Neuronal stem cell (in vitro differentiated cells): ENCODE measurements around the gene ZNF496.
"Not testable (repeated sequence)": the region's sequence is repeated elsewhere in the genome, so short reads cannot be mapped to it uniquely, and the experiment has no call there.

Source experiments
- DNase-seq: peaks from one replicate; pipeline ENCODE4 v3.0.0-alpha.2; 2013; ENCODE audit warnings: low spot score
- H2AFZ ChIP-seq: one replicate; pipeline ENCODE4 v1.6.1; 2013; ENCODE audit warnings: mild to moderate bottlenecking, low read length, inconsistent platforms
- H2AK5ac ChIP-seq: 2 replicates; pipeline ENCODE4 v1.6.1; 2013; ENCODE audit warnings: low read depth, mild to moderate bottlenecking, inconsistent platforms, low read length, moderate library complexity, mixed read lengths
- H2BK120ac ChIP-seq: 2 replicates; pipeline ENCODE4 v1.6.1; 2013; ENCODE audit warnings: low read depth, mild to moderate bottlenecking, inconsistent platforms, low read length, moderate library complexity, mixed read lengths
- H2BK12ac ChIP-seq: one replicate; pipeline ENCODE4 v1.6.1; 2013; ENCODE audit warnings: low read length, inconsistent platforms
- H2BK15ac ChIP-seq: 2 replicates; pipeline ENCODE4 v1.6.1; 2013; ENCODE audit warnings: mild to moderate bottlenecking, low read length, inconsistent platforms, mixed read lengths
- H2BK5ac ChIP-seq: one replicate; pipeline ENCODE4 v1.6.1; 2013; ENCODE audit warnings: inconsistent platforms, mild to moderate bottlenecking, low read length, moderate library complexity
- H3K14ac ChIP-seq: one replicate; pipeline ENCODE4 v1.6.1; 2013; ENCODE audit warnings: low read length, inconsistent platforms
- H3K18ac ChIP-seq: 2 replicates; pipeline ENCODE4 v1.6.1; 2013; ENCODE audit warnings: low read length, inconsistent platforms
- H3K23ac ChIP-seq: 2 replicates; pipeline ENCODE4 v1.6.1; 2013; ENCODE audit warnings: low read depth, mild to moderate bottlenecking, mixed read lengths, low read length, inconsistent platforms; ENCODE audit not compliant: poor library complexity
- H3K27ac ChIP-seq: replicated peaks from 3 replicates; pipeline ENCODE4 v1.5.1; 2013; ENCODE audit warnings: low read length, inconsistent platforms
- H3K27me3 ChIP-seq, 3 experiments: 2 replicates each; pipeline ENCODE4 v1.6.1; 2013; ENCODE audit warnings: low read length in 3 of 3, mild to moderate bottlenecking in 2 of 3, inconsistent platforms in 1 of 3, low read depth in 1 of 3, mixed read lengths in 1 of 3, moderate library complexity in 1 of 3; ENCODE audit not compliant: control insufficient read depth in 3 of 3, insufficient read depth in 3 of 3
- H3K36me3 ChIP-seq, 2 donors: replicated peaks in 1 of 2; 2 replicates each; pipeline ENCODE4 v1.6.1; 2013; ENCODE audit warnings: low read length in 2 of 2; ENCODE audit not compliant: control insufficient read depth in 2 of 2, insufficient read depth in 2 of 2
- H3K4ac ChIP-seq: 2 replicates; pipeline ENCODE4 v1.6.1; 2013; ENCODE audit warnings: inconsistent platforms, mild to moderate bottlenecking, low read length, moderate library complexity
- H3K4me1 ChIP-seq, 2 donors: 1 replicate in 1 of 2; 2 replicates in 1 of 2; pipeline ENCODE4 v1.6.1; 2013; ENCODE audit warnings: low read length in 2 of 2, low read depth in 1 of 2; ENCODE audit not compliant: control insufficient read depth in 2 of 2, insufficient read depth in 1 of 2
- H3K4me2 ChIP-seq: one replicate; pipeline ENCODE4 v1.6.1; 2013; ENCODE audit warnings: mild to moderate bottlenecking, low read length, inconsistent platforms; ENCODE audit not compliant: insufficient read depth, poor library complexity, severe bottlenecking
- H3K4me3 ChIP-seq, 2 donors: 2 replicates each; pipeline ENCODE4 v1.5.1; 2013; ENCODE audit warnings: low read length in 2 of 2, mild to moderate bottlenecking in 2 of 2, inconsistent platforms in 1 of 2, moderate library complexity in 1 of 2
- H3K79me1 ChIP-seq: one replicate; pipeline ENCODE4 v1.6.1; 2013; ENCODE audit warnings: low read depth, mild to moderate bottlenecking, inconsistent platforms, low read length, moderate library complexity
- H3K9ac ChIP-seq: one replicate; pipeline ENCODE4 v1.6.1; 2013; ENCODE audit warnings: mild to moderate bottlenecking, low read depth, low read length, inconsistent platforms; ENCODE audit not compliant: poor library complexity
- H3K9me3 ChIP-seq, 2 donors: replicated peaks in 1 of 2; 2 replicates each; pipeline versions ENCODE3 to v1.6.1; 2013; ENCODE audit warnings: low read length in 2 of 2, mild to moderate bottlenecking in 2 of 2, inconsistent platforms in 1 of 2, low read depth in 1 of 2, mixed read lengths in 1 of 2, moderate library complexity in 1 of 2; ENCODE audit not compliant: control insufficient read depth in 2 of 2, insufficient read depth in 1 of 2
- H4K8ac ChIP-seq: one replicate; pipeline ENCODE4 v1.6.1; 2013; ENCODE audit warnings: low read depth, mild to moderate bottlenecking, inconsistent platforms, low read length, moderate library complexity
- H4K91ac ChIP-seq: one replicate; pipeline ENCODE4 v1.6.1; 2013; ENCODE audit warnings: low read length, low read depth, mild to moderate bottlenecking, inconsistent platforms; ENCODE audit not compliant: poor library complexity
- WGBS, 2 donors: extraction: QIAGEN DNeasy Blood & Tissue Kit; methylation state at CpG; one replicate each; pipeline ENCODE4 v1.1.7; 2013; ENCODE audit warnings: missing lambda C conversion rate in 2 of 2, mixed read lengths in 1 of 2; ENCODE audit not compliant: insufficient read length in 2 of 2, insufficient replicate concordance in 1 of 2; ENCODE audit errors: extremely low coverage in 2 of 2; 5-methylcytosine and 5-hydroxymethylcytosine counted together

ZNF496 gene

DNA sequence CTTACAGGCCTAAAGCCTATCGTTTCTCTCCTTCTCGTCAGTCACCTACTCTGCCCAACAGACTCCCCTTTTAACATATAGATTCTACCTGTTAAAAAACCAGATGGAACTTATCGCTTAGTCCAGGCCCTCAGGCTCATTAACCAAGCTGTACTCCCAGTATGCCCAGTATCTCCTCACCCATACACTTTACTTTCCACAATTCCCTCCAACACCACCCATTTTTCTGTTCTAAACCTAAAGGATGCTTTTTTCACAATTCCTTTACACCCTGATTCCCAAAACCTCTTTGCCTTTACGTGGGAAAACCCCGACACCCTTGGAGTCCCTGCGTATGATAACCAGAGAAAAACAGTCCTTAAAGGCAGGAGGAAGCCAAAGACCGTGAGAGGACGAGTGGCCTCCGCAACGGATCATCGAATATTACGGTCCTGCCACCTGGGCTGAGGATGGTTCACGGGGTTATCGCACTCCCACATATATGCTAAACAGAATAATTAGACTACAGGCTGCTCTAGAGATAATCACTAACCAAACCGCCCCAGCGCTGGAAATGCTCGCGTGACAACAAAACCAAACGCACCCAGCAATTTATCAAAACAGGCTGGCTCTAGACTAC, 42.3 kb downstream of the ZNF496 start:
- H3K18ac ChIP-seq, H3K14ac ChIP-seq, H3K27ac ChIP-seq, H3K9me3 ChIP-seq, H3K23ac ChIP-seq, H3K9ac ChIP-seq, H3K4ac ChIP-seq, H2BK15ac ChIP-seq, H2BK12ac ChIP-seq, H3K4me2 ChIP-seq, H3K79me1 ChIP-seq, H4K8ac ChIP-seq, H4K91ac ChIP-seq, H2BK5ac ChIP-seq, DNase-seq, H3K27me3 ChIP-seq, H3K4me1 ChIP-seq, H2AFZ ChIP-seq, H2AK5ac ChIP-seq, H2BK120ac ChIP-seq, H3K36me3 ChIP-seq, H3K4me3 ChIP-seq: not testable (repeated sequence)
- WGBS, 2 donors: no CpG with 5 or more reads among the region's 19 CpGs

DNA sequence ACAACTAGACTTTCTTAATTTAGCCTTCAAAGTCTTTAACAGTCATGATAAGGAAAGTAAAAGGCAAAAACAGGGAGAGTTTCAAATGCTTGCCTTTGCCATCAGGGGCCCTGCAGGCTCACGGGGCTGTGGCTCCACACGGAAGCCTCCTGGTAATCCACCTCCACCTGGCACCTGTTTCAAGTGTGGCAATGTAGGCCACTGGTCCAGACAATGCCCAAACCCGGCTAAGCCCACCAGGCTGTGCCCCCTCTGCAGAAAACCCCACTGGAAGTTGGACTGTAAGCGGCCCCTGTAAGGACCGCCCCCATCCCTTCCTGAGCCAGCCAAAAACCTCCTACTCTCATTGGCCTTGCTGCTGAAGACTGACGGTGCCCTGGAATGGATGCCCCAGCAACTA, 43.3 kb downstream of the ZNF496 start:
- H4K91ac ChIP-seq: no peak overlapping the region
- peak overlapping the region in 1 of 2 donors; percentile 20 for H3K4me3 ChIP-seq
- H3K4me1 ChIP-seq: peaks cover 0 to 2% of the 10 kb centered on the region in 2 donors
- H3K18ac ChIP-seq: peak overlapping the region; percentile 57
- no CpG with 5 or more reads among the region's 6 CpGs for WGBS, 2 donors
- no peak overlapping the region for H3K14ac ChIP-seq
- H3K4ac ChIP-seq: no peak overlapping the region
- no peak overlapping the region for H2AFZ ChIP-seq
- H3K9ac ChIP-seq: no peak overlapping the region
- no peak overlapping the region for H2BK15ac ChIP-seq
- DNase-seq: no peak
- H3K27me3 ChIP-seq: no peaks in the 10 kb centered on the region
- H3K23ac ChIP-seq: no peak overlapping the region
- H3K27ac ChIP-seq: no peak overlapping the region
- H3K36me3 ChIP-seq: no peaks in the 10 kb centered on the region
- H2AK5ac ChIP-seq: no peak overlapping the region
- H2BK5ac ChIP-seq: no peak overlapping the region
- no peaks in the 10 kb centered on the region for H3K79me1 ChIP-seq
- H2BK12ac ChIP-seq: no peak overlapping the region
- H3K4me2 ChIP-seq: no peak overlapping the region
- peaks cover 0 to 8% of the 10 kb centered on the region in 2 donors for H3K9me3 ChIP-seq
- H4K8ac ChIP-seq: peak overlapping the region; percentile 43
- no peak overlapping the region for H2BK120ac ChIP-seq

DNA sequence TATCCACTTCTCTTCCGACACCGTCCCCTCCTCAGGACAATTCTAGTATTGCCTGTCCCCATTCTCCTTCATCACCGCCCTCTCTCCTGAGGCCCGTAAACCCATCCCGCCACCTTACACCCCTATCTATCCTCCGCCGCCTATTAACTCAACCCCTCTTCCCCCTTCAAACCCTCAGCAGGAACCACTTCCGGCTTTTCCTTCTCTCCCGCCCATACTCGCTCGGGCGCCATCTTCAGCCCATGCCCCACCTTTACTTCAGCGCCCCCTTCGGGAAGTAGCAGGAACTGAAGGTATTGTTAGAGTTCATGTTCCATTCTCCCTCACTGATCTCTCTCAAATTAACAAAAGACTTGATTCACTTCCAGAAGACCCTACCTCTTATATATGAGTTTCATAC, 44.2 kb downstream of the ZNF496 start:
- Histone ChIP-seq H2BK12ac (no peak overlapping the region), H3K36me3 (no peaks in the 10 kb centered on the region), H2AK5ac (no peak overlapping the region), H3K79me1 (no peaks in the 10 kb centered on the region), H3K9me3 (peaks cover 0 to 8% of the 10 kb centered on the region in 2 donors), H4K91ac (no peak overlapping the region), H2AFZ (no peak overlapping the region), H3K4me3 (no peak overlapping the region), H3K18ac (no peak overlapping the region), H3K4ac (no peak overlapping the region), H3K14ac (no peak overlapping the region), H2BK120ac (no peak overlapping the region), H3K27ac (no peak overlapping the region), H3K9ac (no peak overlapping the region), H3K23ac (no peak overlapping the region), H3K4me2 (no peak overlapping the region), H2BK5ac (no peak overlapping the region), H3K27me3 (no peaks in the 10 kb centered on the region), H4K8ac (no peak overlapping the region), H2BK15ac (no peak overlapping the region), H3K4me1 (peaks cover 0 to 2% of the 10 kb centered on the region in 2 donors)
- WGBS, 2 donors: 100% methylated on average over 2 of the region's 14 CpGs; no CpG with 5 or more reads in 1 of the 2 donors
- no peak for DNase-seq

DNA sequence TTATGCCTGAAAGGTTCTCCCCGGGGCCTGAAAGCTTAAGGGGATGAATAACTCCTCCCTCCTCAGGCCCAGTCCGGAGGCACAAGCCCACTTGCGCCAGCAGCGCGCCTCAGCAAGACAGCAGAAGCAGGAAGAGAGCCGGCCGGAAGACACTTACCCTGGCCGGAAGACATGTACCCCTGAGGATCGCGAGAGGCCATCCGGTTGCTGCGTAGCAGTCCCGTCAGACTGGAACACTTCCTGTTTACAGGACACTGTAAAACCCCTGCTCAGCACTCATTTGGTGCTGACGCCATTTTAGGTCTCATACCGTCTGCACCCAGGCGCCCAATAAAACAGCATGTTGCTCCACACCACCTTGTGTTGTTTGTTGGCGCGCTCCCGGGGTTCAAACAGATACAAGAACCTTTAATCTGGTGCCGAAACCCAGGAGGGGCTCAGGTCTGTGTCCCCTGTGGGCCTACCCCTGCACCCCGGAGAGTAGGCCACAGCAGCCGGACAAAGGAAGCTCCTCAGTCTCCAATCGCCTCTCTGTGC, 45.5 kb downstream of the ZNF496 start:
- Histone ChIP-seq H3K36me3 (no peaks in the 10 kb centered on the region), H3K4me3 (no peak overlapping the region), H2BK12ac (no peak overlapping the region), H3K23ac (no peak overlapping the region), H2BK5ac (no peak overlapping the region), H3K27ac (no peak overlapping the region), H4K91ac (no peak overlapping the region), H4K8ac (peak overlapping the region; percentile 23), H3K79me1 (no peaks in the 10 kb centered on the region), H2AK5ac (no peak overlapping the region), H2BK120ac (no peak overlapping the region), H3K9ac (no peak overlapping the region), H3K18ac (no peak overlapping the region), H3K27me3 (no peaks in the 10 kb centered on the region), H3K4me1 (peaks cover 0 to under 1% of the 10 kb centered on the region in 2 donors), H3K9me3 (peaks cover 0 to 8% of the 10 kb centered on the region in 2 donors), H2AFZ (no peak overlapping the region), H3K4me2 (no peak overlapping the region), H3K4ac (no peak overlapping the region), H2BK15ac (no peak overlapping the region), H3K14ac (no peak overlapping the region)
- DNase-seq: no peak
- no CpG with 5 or more reads among the region's 23 CpGs for WGBS, 2 donors
